Natural killer cell treated with Interleukin-12 subunit alpha and Interleukin-12 subunit beta and Interleukin-15 and Interleukin-18, amount 100 ng/mL, for 72 hours (primary cell): Measurements from ENCODE around the gene BMERB1. TPM values are rescaled to one million over a fixed set of nuclear protein-coding genes. Genes with fewer than 3 reads are reported as not detected.
"Not testable (repeated sequence)": the region's sequence is repeated elsewhere in the genome, so short reads cannot be mapped to it uniquely, and the experiment has no call there.

Experiments
- ATAC-seq, 2 donors: fragments of 150-1000 bp; cut with Tn5 transposase in 1 of 2; sonication (Bioruptor Pico), chemical (Tn5 transposase) in 1 of 2; 2 replicates each; pipeline ENCODE4 v1.10.0; 2021
- DNase-seq: peaks from one replicate; pipeline ENCODE4 v3.0.0; 2022; ENCODE audit warnings: low spot score
- H3K27ac Mint-ChIP-seq, 2 donors: 1 replicate in 1 of 2; 2 replicates in 1 of 2; pipeline ENCODE4 v1.8.0; 2022; ENCODE audit warnings: mixed read lengths in 2 of 2, mild to moderate bottlenecking in 1 of 2, moderate library complexity in 1 of 2
- H3K27me3 Mint-ChIP-seq, 2 donors: 1 replicate in 1 of 2; 2 replicates in 1 of 2; pipeline ENCODE4 v1.8.0; 2022; ENCODE audit warnings: mixed read lengths in 2 of 2
- H3K36me3 Mint-ChIP-seq: one replicate; pipeline ENCODE4 v1.8.0; 2022; ENCODE audit warnings: mixed read lengths
- H3K4me1 Mint-ChIP-seq, 2 donors: 1 replicate in 1 of 2; 2 replicates in 1 of 2; pipeline ENCODE4 v1.8.0; 2022; ENCODE audit warnings: low read depth in 2 of 2, mixed read lengths in 2 of 2, mild to moderate bottlenecking in 1 of 2
- H3K4me3 Mint-ChIP-seq: one replicate; pipeline ENCODE4 v1.8.0; 2022; ENCODE audit warnings: mixed read lengths
- H3K9me3 Mint-ChIP-seq: 2 replicates; pipeline ENCODE4 v1.8.0; 2022; ENCODE audit warnings: mixed read lengths
- total RNA-seq, 2 donors: library from RNA; stranded (reverse); gene quantifications; one replicate each; pipeline ENCODE4 v1.2.3, GENCODE V29; 2022

Gene BMERB1
- total RNA-seq, 2 donors from 2014 or later: 5.4 to 7.3 TPM

- DNase-seq (no peak), ATAC-seq (no peak)
- Mint-ChIP-seq H3K27me3 (no peaks in the 10 kb centered on the region), H3K36me3 (no peaks in the 10 kb centered on the region), H3K4me1 (peaks cover 5 to 7% of the 10 kb centered on the region in 2 donors), H3K27ac (no peak overlapping the region), H3K4me3 (no peak overlapping the region), H3K9me3 (no peaks in the 10 kb centered on the region)
Measured at GRCh38 chr16:15564604-15565339, 130.4 kb downstream of the BMERB1 start.

- no peak for ATAC-seq
- DNase-seq: no peak
- Mint-ChIP-seq H3K9me3 (no peaks in the 10 kb centered on the region), H3K36me3 (no peaks in the 10 kb centered on the region), H3K4me1 (peaks cover 5 to 7% of the 10 kb centered on the region in 2 donors), H3K4me3 (no peak overlapping the region), H3K27me3 (no peaks in the 10 kb centered on the region), H3K27ac (no peak overlapping the region)
Measured at GRCh38 chr16:15566095-15566494, 131.7 kb downstream of the BMERB1 start.

- DNase-seq (no peak), ATAC-seq (no peak)
- no peaks in the 10 kb centered on the region for H3K36me3 Mint-ChIP-seq
- H3K27me3 Mint-ChIP-seq: no peaks in the 10 kb centered on the region
- peaks cover 10 to 16% of the 10 kb centered on the region in 2 donors for H3K4me1 Mint-ChIP-seq
- no peaks in the 10 kb centered on the region for H3K9me3 Mint-ChIP-seq
- no peak overlapping the region for H3K27ac Mint-ChIP-seq
- no peak overlapping the region for H3K4me3 Mint-ChIP-seq
Measured at GRCh38 chr16:15567823-15568222, 133.4 kb downstream of the BMERB1 start.

GRCh38 chr16:15570666-15571065 lies 136.3 kb downstream of the BMERB1 start:
- not testable (repeated sequence) for H3K27ac Mint-ChIP-seq, H3K36me3 Mint-ChIP-seq, H3K27me3 Mint-ChIP-seq, DNase-seq, ATAC-seq, H3K4me3 Mint-ChIP-seq, H3K9me3 Mint-ChIP-seq
- peaks cover 5 to 14% of the 10 kb centered on the region in 2 donors for H3K4me1 Mint-ChIP-seq

- ATAC-seq (no peak), DNase-seq (no peak)
- H3K27ac Mint-ChIP-seq: peak overlapping the region in 1 of 2 donors; percentile 4
- H3K4me1 Mint-ChIP-seq: peaks cover 5 to 14% of the 10 kb centered on the region in 2 donors
- no peaks in the 10 kb centered on the region for H3K36me3 Mint-ChIP-seq
- H3K27me3 Mint-ChIP-seq: no peaks in the 10 kb centered on the region
- H3K9me3 Mint-ChIP-seq: peaks cover 3% of the 10 kb centered on the region
- no peak overlapping the region for H3K4me3 Mint-ChIP-seq
Measured at GRCh38 chr16:15571557-15571956, 137.2 kb downstream of the BMERB1 start.

- H3K27me3 Mint-ChIP-seq: no peaks in the 10 kb centered on the region
- ATAC-seq (no peak), DNase-seq (no peak)
- peaks cover 6% of the 10 kb centered on the region for H3K9me3 Mint-ChIP-seq
- no peak overlapping the region for H3K27ac Mint-ChIP-seq
- no peaks in the 10 kb centered on the region for H3K36me3 Mint-ChIP-seq
- H3K4me1 Mint-ChIP-seq: peaks cover 5 to 16% of the 10 kb centered on the region in 2 donors
- no peak overlapping the region for H3K4me3 Mint-ChIP-seq
Measured at GRCh38 chr16:15572329-15573001, 138.1 kb downstream of the BMERB1 start.

GRCh38 chr16:15573274-15573895 lies 139.0 kb downstream of the BMERB1 start:
- DNase-seq: no peak
- peaks cover 6% of the 10 kb centered on the region for H3K9me3 Mint-ChIP-seq
- no peak for ATAC-seq
- H3K36me3 Mint-ChIP-seq: no peaks in the 10 kb centered on the region
- H3K27me3 Mint-ChIP-seq: no peaks in the 10 kb centered on the region
- H3K4me1 Mint-ChIP-seq: peaks cover 5 to 16% of the 10 kb centered on the region in 2 donors
- no peak overlapping the region for H3K4me3 Mint-ChIP-seq
- no peak overlapping the region for H3K27ac Mint-ChIP-seq

GRCh38 chr16:15573896-15574613 lies 139.7 kb downstream of the BMERB1 start:
- DNase-seq, H3K9me3 Mint-ChIP-seq, H3K27me3 Mint-ChIP-seq, ATAC-seq, H3K36me3 Mint-ChIP-seq, H3K4me3 Mint-ChIP-seq: not testable (repeated sequence)
- Mint-ChIP-seq H3K4me1 (peaks cover 11 to 16% of the 10 kb centered on the region in 2 donors), H3K27ac (peak overlapping the region in 1 of 2 donors; percentile 13)

GRCh38 chr16:15574614-15574948 lies 140.2 kb downstream of the BMERB1 start:
- no peaks in the 10 kb centered on the region for H3K36me3 Mint-ChIP-seq
- no peak overlapping the region for H3K4me3 Mint-ChIP-seq
- no peaks in the 10 kb centered on the region for H3K27me3 Mint-ChIP-seq

GRCh38 chr16:15575293-15576049 lies 141.1 kb downstream of the BMERB1 start:
- no peak overlapping the region for H3K4me3 Mint-ChIP-seq
- no peaks in the 10 kb centered on the region for H3K27me3 Mint-ChIP-seq
- peaks cover 6% of the 10 kb centered on the region for H3K9me3 Mint-ChIP-seq
- DNase-seq (no peak), ATAC-seq (no peak)
- H3K4me1 Mint-ChIP-seq: peaks cover 11 to 16% of the 10 kb centered on the region in 2 donors
- no peaks in the 10 kb centered on the region for H3K36me3 Mint-ChIP-seq
- no peak overlapping the region for H3K27ac Mint-ChIP-seq

More at GRCh38 chr16:15574614-15574948, 140.2 kb downstream of the BMERB1 start:
- H3K4me1 Mint-ChIP-seq: peaks cover 11 to 16% of the 10 kb centered on the region in 2 donors
- DNase-seq (no peak), ATAC-seq (no peak)
- peak overlapping the region in 1 of 2 donors; percentile 13 for H3K27ac Mint-ChIP-seq
- H3K9me3 Mint-ChIP-seq: peaks cover 6% of the 10 kb centered on the region

GRCh38 chr16:15576960-15577958 lies 142.9 kb downstream of the BMERB1 start:
- peaks cover 15 to 17% of the 10 kb centered on the region in 2 donors for H3K4me1 Mint-ChIP-seq
- peaks cover 6% of the 10 kb centered on the region for H3K9me3 Mint-ChIP-seq
- no peaks in the 10 kb centered on the region for H3K27me3 Mint-ChIP-seq
- no peak overlapping the region for H3K4me3 Mint-ChIP-seq
- no peaks in the 10 kb centered on the region for H3K36me3 Mint-ChIP-seq
- DNase-seq (no peak), ATAC-seq (no peak)
- no peak overlapping the region for H3K27ac Mint-ChIP-seq

- no peak for ATAC-seq
- H3K4me3 Mint-ChIP-seq: no peak overlapping the region
Measured at GRCh38 chr16:15578824-15579223, 144.4 kb downstream of the BMERB1 start.

More at GRCh38 chr16:15578824-15579223, 144.4 kb downstream of the BMERB1 start:
- Mint-ChIP-seq H3K4me1 (peaks cover 10% of the 10 kb centered on the region in 2 donors), H3K9me3 (peaks cover 6% of the 10 kb centered on the region), H3K27ac (no peak overlapping the region), H3K36me3 (no peaks in the 10 kb centered on the region), H3K27me3 (no peaks in the 10 kb centered on the region)
- no peak for DNase-seq
